22Rv1 (cell line): ENCODE data around the gene GSK3B.

Experiments used
- CTCF ChIP-seq: fragments of 450-650 bp; IDR thresholded peaks from 2 replicates; pipeline ENCODE4 v1.5.1; 2017; ENCODE audit warnings: mild to moderate bottlenecking
- ZFX ChIP-seq: fragments of 450-650 bp; IDR thresholded peaks from 2 replicates; pipeline ENCODE4 v1.6.1; 2017; ENCODE audit warnings: antibody characterized with exemption, borderline replicate concordance

GRCh38 chr3:120088622-120089021, 5.6 kb downstream of the GSK3B start:
- TF ChIP-seq CTCF (no peak), ZFX (no peak)
